Measurements from ENCODE around the gene PTGIR.
"Not testable (repeated sequence)": the region's sequence is repeated elsewhere in the genome, so short reads cannot be mapped to it uniquely, and the experiment has no call there.

PTGIR gene

DNA sequence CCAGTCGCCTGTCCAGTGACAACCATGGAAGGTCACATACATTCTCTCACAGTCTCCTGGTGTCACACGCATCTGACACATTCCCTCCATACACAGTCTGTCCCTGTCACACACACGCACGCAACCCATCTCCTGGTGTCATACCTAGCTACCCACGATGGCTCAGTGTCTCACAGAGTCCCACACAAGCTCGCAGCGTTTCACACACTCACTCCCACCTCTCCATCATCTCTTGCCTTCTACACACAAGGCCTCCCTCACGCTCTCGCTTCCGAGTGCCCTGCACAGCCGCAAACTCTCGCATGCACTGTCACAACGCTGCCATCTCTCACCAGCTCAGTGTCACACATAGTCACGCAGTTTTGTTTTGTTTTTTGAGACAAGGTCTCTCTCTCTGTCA is 12.3 kb upstream of the PTGIR start:
- no peak for DNase-seq (ENCODE audit: low read depth)

DNA sequence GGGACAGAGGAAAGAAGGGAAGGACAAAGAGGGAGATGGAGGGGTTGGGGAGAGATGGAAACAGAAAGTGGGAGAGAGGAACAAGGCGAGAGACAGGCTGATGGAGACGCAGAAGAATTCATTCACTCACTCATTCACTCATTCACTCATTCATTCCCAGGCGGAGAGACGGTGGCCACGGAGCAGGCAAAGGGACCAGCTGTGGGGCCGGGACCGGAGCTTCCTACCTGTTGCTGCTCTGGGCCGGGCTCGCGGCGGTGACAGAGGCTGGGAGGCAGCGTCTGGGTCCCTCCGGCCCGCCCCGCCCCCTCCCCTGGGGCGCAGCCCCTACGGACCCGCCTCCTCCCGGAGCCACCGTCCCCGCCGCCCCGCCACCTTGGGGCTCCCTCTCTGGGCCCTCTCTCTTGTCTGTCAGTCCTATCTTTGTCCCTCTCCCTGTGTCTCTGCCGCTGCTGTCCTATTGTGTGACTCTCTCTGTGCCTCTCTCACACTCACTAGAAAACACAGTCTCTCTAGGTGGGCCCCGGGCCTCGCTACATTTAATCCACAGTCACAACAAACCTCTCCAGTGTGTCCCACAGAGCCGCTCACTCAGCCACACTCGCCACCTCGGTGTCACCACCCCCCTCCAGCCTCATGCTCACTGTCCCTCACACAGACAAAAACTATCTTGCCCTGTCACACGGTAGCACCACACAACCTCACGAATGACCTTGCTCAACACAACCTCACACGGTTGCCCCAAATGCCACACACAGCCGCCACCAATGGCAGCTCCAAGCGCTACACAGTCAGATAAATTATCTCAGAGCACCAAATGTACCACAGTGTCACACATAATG is 11.3 kb upstream of the PTGIR start, which contains the start of gene GNG8:
Gene GNG8, minus strand, starts transcription at position 283 of the 842 bp plus-strand sequence. CDS start 1,520 bp downstream, outside the sequence.
- no peak for DNase-seq (ENCODE audit: low read depth)

DNA sequence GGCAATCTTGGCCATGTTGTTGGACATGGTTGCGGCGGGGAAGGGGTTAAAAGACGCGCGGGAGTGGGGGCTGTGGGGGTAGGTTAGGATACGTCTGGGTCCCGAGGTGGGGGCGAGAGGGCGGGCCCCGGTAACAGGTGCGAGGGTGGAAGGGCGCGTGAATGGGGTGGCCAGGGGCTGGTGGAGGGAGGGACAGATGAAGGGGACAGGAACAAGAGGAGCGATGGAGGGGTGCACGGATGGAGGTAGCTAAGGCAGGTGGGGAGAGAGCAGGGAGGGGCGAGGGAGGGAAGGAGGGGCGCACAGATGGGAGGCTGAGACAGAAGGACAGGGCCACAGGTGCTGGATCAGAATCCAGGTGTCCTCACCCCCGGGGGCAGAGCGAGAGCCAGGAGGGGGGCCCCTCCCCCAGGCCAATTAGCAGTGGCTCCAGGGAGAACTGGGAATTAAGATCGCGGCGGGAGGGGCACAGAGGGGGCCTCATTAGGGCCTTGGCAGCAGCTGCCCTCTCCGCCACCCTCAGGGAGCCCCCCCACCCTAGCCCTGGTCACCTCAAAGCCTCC is 9.8 kb upstream of the PTGIR start:
- DNase-seq (ENCODE audit: low read depth), result no peak

GRCh38 chr19:46634045-46634655 is 9.3 kb upstream of the PTGIR start:
- DNase-seq (ENCODE audit: low read depth), result peak; percentile 79

DNA sequence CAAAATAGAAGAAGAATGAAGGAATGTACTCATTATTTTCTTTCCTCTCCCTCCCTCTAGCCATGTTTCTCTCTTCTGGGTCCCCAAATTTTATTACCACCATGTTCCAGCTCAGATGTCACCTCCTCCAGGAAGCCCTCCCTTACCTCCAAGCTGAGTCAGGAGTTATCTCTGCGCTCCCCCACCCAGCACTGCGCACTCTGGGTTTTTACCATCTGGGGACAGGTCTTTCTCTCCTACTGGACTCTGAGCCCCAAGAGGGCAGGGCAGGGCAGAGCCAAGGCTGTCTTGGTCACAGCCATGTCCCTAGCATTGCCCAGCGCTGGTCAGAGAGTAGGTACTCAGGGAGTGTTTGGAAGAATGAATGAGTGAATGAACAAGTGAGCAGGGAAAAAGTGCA is 8.2 kb upstream of the PTGIR start:
- DNase-seq (ENCODE audit: low read depth), result no peak

GRCh38 chr19:46631481-46631880 is 6.6 kb upstream of the PTGIR start:
- no peak for DNase-seq (ENCODE audit: low read depth)

GRCh38 chr19:46630586-46631205 is 5.8 kb upstream of the PTGIR start:
- no peak for DNase-seq (ENCODE audit: low read depth)

DNA sequence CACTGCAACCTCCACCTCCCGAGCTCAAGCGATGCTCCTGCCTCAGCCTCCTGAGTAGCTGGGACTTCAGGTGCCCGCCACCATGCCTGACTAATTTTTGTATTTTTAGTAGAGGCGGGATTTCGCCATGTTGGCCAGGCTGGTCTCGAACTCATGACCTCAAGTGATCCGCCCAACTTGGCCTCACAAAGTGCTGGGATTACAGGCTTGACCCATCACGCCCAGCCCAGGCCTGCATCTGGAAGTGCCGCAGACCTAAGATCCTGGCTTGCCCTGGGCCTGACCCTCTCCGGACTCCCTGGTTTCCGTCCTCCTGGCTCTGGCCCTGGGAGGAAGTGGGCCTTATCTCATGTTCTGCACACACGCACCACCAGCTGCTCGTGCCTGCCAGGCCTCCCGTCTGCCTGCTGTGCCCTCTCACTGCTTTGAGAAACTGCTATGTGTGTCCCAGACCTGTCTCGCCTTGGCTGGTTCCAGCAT is 4.7 kb upstream of the PTGIR start:
- no peak for DNase-seq (ENCODE audit: low read depth)

- not testable (repeated sequence) for DNase-seq (ENCODE audit: low read depth)
Observed at GRCh38 chr19:46628970-46629369, 4.1 kb upstream of the PTGIR start.

DNA sequence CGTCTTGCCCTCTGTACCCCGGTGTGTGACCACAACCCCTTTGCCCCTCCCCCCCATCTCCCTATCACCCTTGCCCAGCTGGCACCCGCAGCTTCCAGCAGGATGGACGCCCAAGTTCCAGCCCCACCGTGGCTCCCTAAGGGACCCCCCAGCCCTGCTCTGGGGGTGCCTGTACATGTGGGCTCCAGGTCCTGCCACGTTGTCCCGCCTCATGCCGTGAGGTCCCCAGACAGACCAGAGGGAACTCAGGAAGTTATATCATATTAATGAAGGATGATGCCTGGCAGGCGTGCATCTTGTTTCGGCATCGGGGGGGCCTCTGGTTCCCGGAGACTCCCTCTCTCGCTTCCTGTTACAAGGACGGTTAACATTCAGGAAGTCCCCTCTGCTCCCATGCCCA is 1.6 kb upstream of the PTGIR start:
- DNase-seq (ENCODE audit: low read depth), result no peak

GRCh38 chr19:46625731-46626130 is 842 bp upstream of the PTGIR start:
- DNase-seq (ENCODE audit: low read depth), result no peak

GRCh38 chr19:46623915-46624502 is 880 bp downstream of the PTGIR start:
- DNase-seq (ENCODE audit: low read depth), result no peak

GRCh38 chr19:46622118-46622446 is 2.8 kb downstream of the PTGIR start:
- no peak for DNase-seq (ENCODE audit: low read depth)

DNA sequence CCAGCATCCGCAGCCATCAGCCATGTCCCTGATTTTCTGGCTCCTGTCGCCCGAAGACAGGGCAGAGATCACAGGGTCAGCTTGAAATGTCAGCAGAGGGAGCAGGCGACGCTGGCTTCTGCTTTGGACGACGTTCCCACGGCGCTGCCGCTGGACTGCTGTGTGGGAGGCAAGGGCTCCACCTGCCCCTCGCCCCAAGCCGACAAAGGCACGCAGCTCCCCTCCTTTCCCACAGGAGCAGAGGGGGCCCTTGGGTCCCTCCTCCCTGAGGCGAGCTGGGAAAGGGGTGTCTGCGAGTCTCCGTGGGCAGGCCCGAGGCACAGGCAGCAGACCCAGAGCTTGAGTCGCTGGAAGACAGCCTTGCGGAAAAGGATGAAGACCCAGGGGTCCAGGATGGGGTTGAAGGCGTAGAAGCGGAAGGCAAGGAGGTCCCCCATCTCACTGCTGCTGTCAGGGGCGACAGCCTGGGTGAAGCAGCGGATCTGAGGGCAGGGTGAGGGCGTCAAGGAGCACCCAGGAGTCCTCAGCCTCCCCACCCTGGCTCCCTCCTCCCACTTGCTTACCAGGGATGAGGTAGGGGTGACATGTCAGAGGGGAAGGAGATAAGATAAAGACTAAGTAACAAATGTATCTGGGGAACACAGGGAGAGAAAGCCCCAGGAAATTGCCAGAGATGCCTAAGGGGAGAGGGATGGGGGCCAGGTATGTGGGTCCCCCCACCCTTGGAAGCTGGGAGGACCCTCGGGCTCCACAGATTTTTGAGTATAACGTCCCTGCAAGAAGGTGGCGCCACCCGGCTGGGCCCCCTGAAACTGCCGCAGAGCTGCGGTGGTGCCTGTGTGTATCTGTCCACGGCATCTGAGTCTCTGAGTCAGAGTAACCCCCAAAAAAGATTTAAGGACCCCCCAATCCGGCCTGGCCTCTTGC is 3.4 kb downstream of the PTGIR start:
- DNase-seq (ENCODE audit: low read depth), result no peak

- no peak for DNase-seq (ENCODE audit: low read depth)
Observed at GRCh38 chr19:46620716-46621115, 4.2 kb downstream of the PTGIR start.

DNA sequence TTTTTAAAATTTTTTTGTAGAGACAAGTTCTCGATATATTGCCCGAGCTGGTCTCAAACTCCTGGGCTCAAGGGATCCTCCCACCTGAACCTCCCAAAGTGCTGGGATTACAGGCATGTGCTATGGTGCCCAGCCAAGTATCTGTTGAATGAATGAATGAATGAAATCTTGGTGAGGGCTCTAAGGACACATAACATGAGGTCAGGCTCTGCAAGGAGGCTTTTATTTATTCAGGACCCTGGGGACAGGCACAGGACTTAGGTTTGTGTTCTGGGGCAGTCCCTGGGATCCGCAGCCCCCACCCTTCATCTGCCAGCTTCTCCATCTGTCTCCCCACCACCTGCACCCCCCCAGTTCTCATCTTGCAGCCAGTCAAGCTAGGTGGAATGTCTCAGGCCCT is 4.6 kb downstream of the PTGIR start:
- DNase-seq (ENCODE audit: low read depth), result no peak

DNA sequence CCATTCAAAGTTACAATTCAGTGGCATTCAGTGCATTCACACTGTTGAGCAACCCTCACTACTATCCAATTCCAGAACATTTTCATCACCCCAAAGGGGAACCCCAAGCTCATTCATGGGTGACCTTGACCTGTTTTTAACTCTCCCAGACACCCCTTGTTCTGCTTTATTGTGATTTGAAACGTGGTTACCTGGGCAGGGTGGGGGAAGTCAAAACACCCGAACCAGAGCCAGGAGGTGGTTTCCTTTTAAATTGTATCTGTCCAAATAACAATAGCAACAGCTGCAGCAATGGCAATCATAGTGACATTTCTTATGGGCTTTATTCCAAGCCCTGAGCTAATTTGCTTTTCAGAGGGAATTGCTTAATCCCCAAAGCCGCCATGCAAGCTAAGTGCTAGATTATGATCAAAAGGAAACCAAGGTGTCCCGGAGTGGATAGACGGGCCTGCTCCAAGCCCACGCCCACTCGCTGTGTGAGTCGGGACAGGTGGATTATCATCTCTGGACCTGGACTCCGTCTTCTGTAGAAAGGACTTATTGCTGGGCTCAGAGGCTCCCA is 6.1 kb downstream of the PTGIR start:
- DNase-seq (ENCODE audit: low read depth), result no peak

- DNase-seq (ENCODE audit: low read depth), result no peak
Observed at GRCh38 chr19:46617601-46618000, 7.3 kb downstream of the PTGIR start.

DNA sequence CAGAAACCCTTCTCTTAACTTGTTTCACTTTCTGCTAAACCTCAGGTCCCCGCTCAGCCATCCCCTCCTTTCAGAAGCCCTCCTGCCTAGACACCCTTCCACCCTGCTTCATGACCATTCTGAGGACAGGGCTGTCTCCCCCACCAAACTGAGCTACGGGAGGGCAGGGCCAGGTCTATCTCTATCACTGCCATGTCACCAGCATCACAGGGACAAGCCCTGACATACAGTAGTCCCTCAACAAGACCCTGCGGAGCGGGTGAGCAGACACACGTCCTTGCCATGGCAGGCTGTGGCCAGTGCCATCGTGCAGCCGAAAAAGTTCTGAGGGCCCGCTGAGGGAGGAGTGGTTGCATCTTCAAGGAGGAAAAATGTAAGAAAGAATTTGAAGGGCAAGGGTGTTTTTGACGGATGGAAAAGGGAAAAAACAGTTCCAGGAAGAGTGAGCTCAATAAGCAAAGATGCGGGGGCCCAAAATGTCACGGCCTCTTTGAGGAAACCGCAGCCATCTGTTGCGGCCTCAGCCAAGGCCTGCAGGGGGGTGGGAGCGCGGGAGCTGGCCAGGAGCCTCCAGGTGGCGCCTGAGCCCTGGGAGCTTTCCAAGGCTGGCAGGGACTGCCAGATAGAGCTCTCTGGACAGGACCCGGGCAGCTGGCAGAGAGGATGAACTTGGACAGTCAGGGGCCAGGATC is 8.1 kb downstream of the PTGIR start:
- no peak for DNase-seq (ENCODE audit: low read depth)

- DNase-seq (ENCODE audit: low read depth), result no peak
Observed at GRCh38 chr19:46615966-46616365, 8.9 kb downstream of the PTGIR start.
